WTC11 (cell line): ENCODE data around the gene GNS. TPM values are rescaled to one million over a fixed set of nuclear protein-coding genes. Genes with fewer than 3 reads are reported as not detected.

Experiments used
- ATAC-seq: fragments of 200-7000 bp; cut with Tn5 transposase; 2 replicates; pipeline ENCODE4 v1.10.0; 2021; ENCODE audit warnings: mild to moderate bottlenecking, moderate library complexity
- CTCF ChIA-PET: fragments of 300-600 bp; sonication (Branson Sonifier 250); formaldehyde crosslinking; loops from one replicate; lab custom pipeline; 2021; ENCODE audit warnings: antibody characterized with exemption; lab: Charles Lee
- POLR2A ChIA-PET: fragments of 350-600 bp; sonication (Branson Sonifier 250); formaldehyde crosslinking; loops from one replicate; lab custom pipeline; 2021; ENCODE audit warnings: antibody characterized with exemption; lab: Charles Lee
- DNase-seq: peaks from one replicate; pipeline ENCODE4 v3.0.0; 2021; ENCODE audit warnings: low spot score
- H3K27ac Mint-ChIP-seq: 2 replicates; pipeline ENCODE4 v1.8.0; 2021; ENCODE audit warnings: mixed read lengths
- H3K27me3 Mint-ChIP-seq: 2 replicates; pipeline ENCODE4 v1.8.0; 2021; ENCODE audit warnings: low read depth, mild to moderate bottlenecking, moderate library complexity, mixed read lengths
- H3K36me3 Mint-ChIP-seq: 2 replicates; pipeline ENCODE4 v1.8.0; 2021; ENCODE audit warnings: mixed read lengths
- H3K4me1 Mint-ChIP-seq: 2 replicates; pipeline ENCODE4 v1.8.0; 2022; ENCODE audit warnings: mixed read lengths
- H3K4me3 Mint-ChIP-seq: 2 replicates; pipeline ENCODE4 v1.8.0; 2021; ENCODE audit warnings: mild to moderate bottlenecking, moderate library complexity, mixed read lengths
- H3K9me3 Mint-ChIP-seq: 2 replicates; pipeline ENCODE4 v1.8.0; 2021; ENCODE audit warnings: mixed read lengths
- AR ChIP-seq: fragments of 250-450 bp; sonication (Bioruptor Pico); IDR thresholded peaks from 2 replicates; pipeline ENCODE4 v1.9.0; 2021; ENCODE audit warnings: mild to moderate bottlenecking
- ATF1 ChIP-seq: sonication (generic); formaldehyde crosslinking; IDR thresholded peaks from 2 replicates; pipeline ENCODE4 v1.8.1; 2023; ENCODE audit warnings: mild to moderate bottlenecking, moderate library complexity, missing genetic modification reagents
- CREB1 ChIP-seq: sonication (generic); formaldehyde crosslinking; IDR thresholded peaks from 2 replicates; pipeline ENCODE4 v1.8.0; 2023; ENCODE audit warnings: mild to moderate bottlenecking, missing genetic modification reagents
- CTCF ChIP-seq: fragments of 200-600 bp; IDR thresholded peaks from 2 replicates; pipeline ENCODE4 v1.8.0; 2022; ENCODE audit warnings: antibody characterized with exemption
- E2F5 ChIP-seq: sonication (generic); formaldehyde crosslinking; IDR thresholded peaks from 2 replicates; pipeline ENCODE4 v1.8.1; 2022; ENCODE audit warnings: mild to moderate bottlenecking, moderate library complexity, missing genetic modification reagents
- FOXJ3 ChIP-seq: sonication (generic); formaldehyde crosslinking; IDR thresholded peaks from 2 replicates; pipeline ENCODE4 v1.9.0; 2021; ENCODE audit warnings: missing genetic modification reagents, mild to moderate bottlenecking, borderline replicate concordance
- FOXK1 ChIP-seq: sonication (generic); formaldehyde crosslinking; IDR thresholded peaks from 2 replicates; pipeline ENCODE4 v1.8.0; 2022; ENCODE audit warnings: mild to moderate bottlenecking, moderate library complexity, missing genetic modification reagents
- FOXP1 ChIP-seq: sonication (generic); formaldehyde crosslinking; IDR thresholded peaks from 2 replicates; pipeline ENCODE4 v1.8.0; 2022; ENCODE audit warnings: missing genetic modification reagents, mild to moderate bottlenecking, moderate library complexity, borderline replicate concordance
- FOXP4 ChIP-seq: sonication (generic); formaldehyde crosslinking; IDR thresholded peaks from 2 replicates; pipeline ENCODE4 v1.8.0; 2022; ENCODE audit warnings: mild to moderate bottlenecking, missing genetic modification reagents
- GRHL2 ChIP-seq: fragments of 250-450 bp; sonication (Bioruptor Pico); IDR thresholded peaks from 2 replicates; pipeline ENCODE4 v1.8.0; 2022; ENCODE audit warnings: mild to moderate bottlenecking, moderate library complexity; ENCODE audit not compliant: insufficient replicate concordance, severe bottlenecking
- NFE2L1 ChIP-seq: sonication (generic); formaldehyde crosslinking; IDR thresholded peaks from 2 replicates; pipeline ENCODE4 v1.8.1; 2023; ENCODE audit warnings: missing genetic modification reagents
- NR1H2 ChIP-seq: sonication (generic); formaldehyde crosslinking; IDR thresholded peaks from 2 replicates; pipeline ENCODE4 v1.9.0; 2021; ENCODE audit warnings: mild to moderate bottlenecking, moderate library complexity, missing genetic modification reagents
- OVOL2 ChIP-seq: fragments of 250-450 bp; sonication (Bioruptor Pico); IDR thresholded peaks from 2 replicates; pipeline ENCODE4 v1.9.0; 2021; ENCODE audit warnings: mild to moderate bottlenecking, borderline replicate concordance
- PREB ChIP-seq: sonication (generic); formaldehyde crosslinking; IDR thresholded peaks from 2 replicates; pipeline ENCODE4 v1.8.1; 2022; ENCODE audit warnings: mild to moderate bottlenecking, missing genetic modification reagents, moderate library complexity, borderline replicate concordance
- SMAD3 ChIP-seq: sonication (generic); formaldehyde crosslinking; IDR thresholded peaks from 2 replicates; pipeline ENCODE4 v1.8.0; 2022; ENCODE audit warnings: missing genetic modification reagents, mild to moderate bottlenecking, borderline replicate concordance
- SMAD4 ChIP-seq: sonication (generic); formaldehyde crosslinking; IDR thresholded peaks from 2 replicates; pipeline ENCODE4 v1.8.0; 2022; ENCODE audit warnings: mild to moderate bottlenecking, missing genetic modification reagents
- SOX15 ChIP-seq: fragments of 250-450 bp; sonication (Bioruptor Pico); IDR thresholded peaks from 2 replicates; pipeline ENCODE4 v1.9.0; 2021; ENCODE audit warnings: mild to moderate bottlenecking
- USF2 ChIP-seq: sonication (generic); formaldehyde crosslinking; IDR thresholded peaks from 2 replicates; pipeline ENCODE4 v1.8.1; 2023; ENCODE audit warnings: mild to moderate bottlenecking, missing genetic modification reagents, moderate library complexity
- ZNF317 ChIP-seq: sonication (generic); formaldehyde crosslinking; IDR thresholded peaks from 2 replicates; pipeline ENCODE4 v1.8.1; 2023; ENCODE audit warnings: low read depth, mild to moderate bottlenecking, moderate library complexity, missing genetic modification reagents, borderline replicate concordance
- ZNF532 ChIP-seq: fragments of 250-450 bp; sonication (Bioruptor Pico); IDR thresholded peaks from 2 replicates; pipeline ENCODE4 v1.9.0; 2021; ENCODE audit warnings: mild to moderate bottlenecking, borderline replicate concordance
- total RNA-seq: library from RNA; stranded (reverse); gene quantifications from 3 replicates; pipeline ENCODE4 v1.2.3, GENCODE V29; 2021

The GNS gene
- total RNA-seq, 1 experiment from 2014 or later: 24.7 TPM

- no peaks in the 10 kb centered on the region for H3K27me3 Mint-ChIP-seq
- H3K9me3 Mint-ChIP-seq: peaks cover 5% of the 10 kb centered on the region
- H3K36me3 Mint-ChIP-seq: peaks cover 34% of the 10 kb centered on the region
- DNase-seq: no peak
- H3K27ac Mint-ChIP-seq: no peak overlapping the region
- no peak for ATAC-seq
- no peaks in the 10 kb centered on the region for H3K4me1 Mint-ChIP-seq
- ChIA-PET CTCF (interaction anchor here (2.5 kb wide), 1 partner anchor 52 kb away, joined by 6 read pairs; no protein-coding TSS in a partner anchor), POLR2A (interaction anchor here (0.6 kb wide), 1 partner anchor 262 kb away, joined by 3 read pairs; no protein-coding TSS in a partner anchor)
- no peak for TF ChIP-seq E2F5
- TF ChIP-seq ATF1 (CRISPR knock-in tag): no peak
- TF ChIP-seq ZNF317 (CRISPR knock-in tag): no peak
- no peak for TF ChIP-seq USF2 (CRISPR knock-in tag)
- TF ChIP-seq AR (CRISPR knock-in tag): no peak
- no peak for TF ChIP-seq FOXP1 (CRISPR knock-in tag)
- no peak for TF ChIP-seq NFE2L1 (CRISPR knock-in tag)
- TF ChIP-seq CTCF: no peak
- no peak for TF ChIP-seq OVOL2 (CRISPR knock-in tag)
- TF ChIP-seq SMAD4 (CRISPR knock-in tag): no peak
- H3K4me3 Mint-ChIP-seq: no peak overlapping the region
Observed at GRCh38 chr12:64749461-64750200, 9.6 kb downstream of the GNS start.

GRCh38 chr12:64747695-64748094, 11.5 kb downstream of the GNS start:
- Mint-ChIP-seq H3K27ac (no peak overlapping the region), H3K9me3 (peaks cover 5% of the 10 kb centered on the region)
- POLR2A ChIA-PET: interaction anchor here (0.6 kb wide), 1 partner anchor 48 kb away, joined by 3 read pairs; no protein-coding TSS in a partner anchor
- no peak for TF ChIP-seq FOXJ3 (CRISPR knock-in tag)
- no peak for TF ChIP-seq FOXK1
- TF ChIP-seq NR1H2 (CRISPR knock-in tag): no peak
- no peak for TF ChIP-seq SMAD3 (CRISPR knock-in tag)
- no peak for TF ChIP-seq FOXP4 (CRISPR knock-in tag)
- TF ChIP-seq SOX15 (CRISPR knock-in tag): no peak
- TF ChIP-seq GRHL2 (CRISPR knock-in tag): no peak
- no peak for TF ChIP-seq CREB1 (CRISPR knock-in tag)
- TF ChIP-seq PREB: no peak
- TF ChIP-seq ZNF532 (CRISPR knock-in tag): no peak

More at GRCh38 chr12:64747695-64748094, 11.5 kb downstream of the GNS start:
- Mint-ChIP-seq H3K36me3 (peaks cover 52% of the 10 kb centered on the region), H3K4me1 (no peaks in the 10 kb centered on the region), H3K27me3 (no peaks in the 10 kb centered on the region), H3K4me3 (no peak overlapping the region)
- CTCF ChIA-PET: no interaction called here
- DNase-seq: no peak
- no peak for ATAC-seq
